ENCODE results near the gene OGFRL1. TPM values are rescaled to one million over a fixed set of nuclear protein-coding genes. Genes with fewer than 3 reads are reported as not detected.

OGFRL1 gene
- total RNA-seq, 1 experiment from 2014 or later: 10.3 TPM

DNA sequence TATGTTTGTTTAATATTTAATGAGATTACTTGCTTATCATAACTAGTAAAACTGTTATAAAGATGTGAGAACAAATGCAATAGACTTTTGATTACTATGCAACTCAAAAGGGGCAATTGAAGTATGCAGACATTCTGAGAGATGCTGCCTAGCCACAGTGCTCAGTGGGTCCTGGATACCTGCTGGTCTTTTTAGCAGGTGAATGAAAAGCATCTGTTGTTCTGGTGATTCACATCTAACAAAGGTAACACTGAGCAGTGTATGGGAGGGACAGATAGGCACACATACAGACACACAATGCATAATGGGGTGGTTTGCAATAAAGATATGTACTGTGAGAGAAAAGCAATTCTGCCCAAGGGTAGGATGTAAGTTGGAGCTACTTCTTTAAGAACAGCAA is 46.9 kb downstream of the OGFRL1 start:
- no peak for DNase-seq (ENCODE audit: low read depth, low spot score)

DNA sequence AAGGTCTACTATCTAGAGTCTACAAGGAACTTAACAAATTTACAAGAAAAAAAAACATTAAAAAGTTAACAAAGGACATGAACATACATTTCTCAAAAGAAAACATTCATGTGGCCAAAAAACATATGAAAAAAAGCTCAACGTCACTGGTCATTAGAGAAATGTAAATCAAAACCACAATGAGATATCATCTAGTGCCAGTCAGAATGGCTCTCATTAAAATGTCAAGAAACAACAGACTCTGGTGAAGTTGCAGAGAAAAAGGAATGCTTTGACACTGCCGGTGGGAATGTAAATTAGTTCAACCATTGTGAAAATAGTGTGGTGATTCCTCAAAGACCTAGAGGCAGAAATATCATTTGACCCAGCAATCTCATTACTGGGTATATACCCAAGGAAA is 48.3 kb downstream of the OGFRL1 start:
- Histone ChIP-seq H3K79me2 (ENCODE audit: insufficient read depth, low read length) (no peaks in the 10 kb centered on the region), H3K9me2 (ENCODE audit: insufficient read depth) (no peaks in the 10 kb centered on the region), H4K20me1 (ENCODE audit: insufficient read depth) (no peaks in the 10 kb centered on the region; the same call in 1 of the 2 replicates), H3K4me1 (ENCODE audit: control insufficient read depth in 1 of 2, insufficient read depth in 2 of 2, low read length in 2 of 2) (no peaks in the 10 kb centered on the region; a peak in 1 of 4 replicates), H3K4me2 (ENCODE audit: low read length) (no peak overlapping the region), H3K36me3 (ENCODE audit: control insufficient read depth in 1 of 2, insufficient read depth in 2 of 2, low read length in 2 of 2) (no peaks in the 10 kb centered on the region), H3K4me3 (replicated peaks in 1 of 2; ENCODE audit: low read depth in 1 of 2, low read length in 2 of 2) (no peak overlapping the region), H3K9me3 (ENCODE audit: control insufficient read depth in 1 of 2, insufficient read depth in 1 of 2, low read depth in 1 of 2, low read length in 2 of 2) (no peaks in the 10 kb centered on the region), H2AFZ (ENCODE audit: low read depth, low read length, poor library complexity, severe bottlenecking) (no peak overlapping the region), H3K27me3 (ENCODE audit: insufficient read depth, low read length) (no peaks in the 10 kb centered on the region; the same call in 1 of the 2 replicates), H3K9ac (ENCODE audit: low read length) (no peak overlapping the region), H3K27ac (ENCODE audit: low read depth, low read length) (no peak overlapping the region)
- ChIA-PET RAD21 (ENCODE audit: low non-redundant PET in 1 of 2, low total read pairs in 2 of 2, uncharacterized antibody in 2 of 2, unreplicated experiment in 2 of 2) (no interaction called here), POLR2A (no interaction called here), CTCF (no interaction called here)
- no TSS peak for BruUV-seq (replicated peaks)
- intact Hi-C loops (cut with micrococcal nuclease): no loop called here
- DNase-seq (ENCODE audit: low read depth, low spot score) (no peak), ATAC-seq (no peak)
- TF ChIP-seq CBX3 (IDR thresholded peaks at IDR 0.05; ENCODE audit: low read depth) (no peak), POLR2AphosphoS5 (IDR thresholded peaks at IDR 0.05; ENCODE audit: low read depth, low read length) (no peak)
- TF ChIP-seq, protein P1, sequence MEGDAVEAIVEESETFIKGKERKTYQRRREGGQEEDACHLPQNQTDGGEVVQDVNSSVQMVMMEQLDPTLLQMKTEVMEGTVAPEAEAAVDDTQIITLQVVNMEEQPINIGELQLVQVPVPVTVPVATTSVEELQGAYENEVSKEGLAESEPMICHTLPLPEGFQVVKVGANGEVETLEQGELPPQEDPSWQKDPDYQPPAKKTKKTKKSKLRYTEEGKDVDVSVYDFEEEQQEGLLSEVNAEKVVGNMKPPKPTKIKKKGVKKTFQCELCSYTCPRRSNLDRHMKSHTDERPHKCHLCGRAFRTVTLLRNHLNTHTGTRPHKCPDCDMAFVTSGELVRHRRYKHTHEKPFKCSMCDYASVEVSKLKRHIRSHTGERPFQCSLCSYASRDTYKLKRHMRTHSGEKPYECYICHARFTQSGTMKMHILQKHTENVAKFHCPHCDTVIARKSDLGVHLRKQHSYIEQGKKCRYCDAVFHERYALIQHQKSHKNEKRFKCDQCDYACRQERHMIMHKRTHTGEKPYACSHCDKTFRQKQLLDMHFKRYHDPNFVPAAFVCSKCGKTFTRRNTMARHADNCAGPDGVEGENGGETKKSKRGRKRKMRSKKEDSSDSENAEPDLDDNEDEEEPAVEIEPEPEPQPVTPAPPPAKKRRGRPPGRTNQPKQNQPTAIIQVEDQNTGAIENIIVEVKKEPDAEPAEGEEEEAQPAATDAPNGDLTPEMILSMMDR (IDR thresholded peaks at IDR 0.05 in 2 of 3, conservative IDR thresholded peaks at IDR 0.05 in 1 of 3; ENCODE audit: borderline replicate concordance in 1 of 3, insufficient read depth in 1 of 3, low read depth in 2 of 3, low read length in 2 of 3): no peak
- TF ChIP-seq, protein P2, sequence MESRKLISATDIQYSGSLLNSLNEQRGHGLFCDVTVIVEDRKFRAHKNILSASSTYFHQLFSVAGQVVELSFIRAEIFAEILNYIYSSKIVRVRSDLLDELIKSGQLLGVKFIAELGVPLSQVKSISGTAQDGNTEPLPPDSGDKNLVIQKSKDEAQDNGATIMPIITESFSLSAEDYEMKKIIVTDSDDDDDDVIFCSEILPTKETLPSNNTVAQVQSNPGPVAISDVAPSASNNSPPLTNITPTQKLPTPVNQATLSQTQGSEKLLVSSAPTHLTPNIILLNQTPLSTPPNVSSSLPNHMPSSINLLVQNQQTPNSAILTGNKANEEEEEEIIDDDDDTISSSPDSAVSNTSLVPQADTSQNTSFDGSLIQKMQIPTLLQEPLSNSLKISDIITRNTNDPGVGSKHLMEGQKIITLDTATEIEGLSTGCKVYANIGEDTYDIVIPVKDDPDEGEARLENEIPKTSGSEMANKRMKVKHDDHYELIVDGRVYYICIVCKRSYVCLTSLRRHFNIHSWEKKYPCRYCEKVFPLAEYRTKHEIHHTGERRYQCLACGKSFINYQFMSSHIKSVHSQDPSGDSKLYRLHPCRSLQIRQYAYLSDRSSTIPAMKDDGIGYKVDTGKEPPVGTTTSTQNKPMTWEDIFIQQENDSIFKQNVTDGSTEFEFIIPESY (IDR thresholded peaks at IDR 0.05; ENCODE audit: extremely low read depth, insufficient replicate concordance, low read length): no peak

More for the DNA sequence above, 46.9 kb downstream of the OGFRL1 start:
- no peak overlapping the region for H3K4me3 ChIP-seq (replicated peaks in 1 of 2; ENCODE audit: low read depth in 1 of 2, low read length in 2 of 2)
- ChIA-PET RAD21 (ENCODE audit: low non-redundant PET in 1 of 2, low total read pairs in 2 of 2, uncharacterized antibody in 2 of 2, unreplicated experiment in 2 of 2) (no interaction called here), POLR2A (no interaction called here), CTCF (no interaction called here)
- no peaks in the 10 kb centered on the region for H3K36me3 ChIP-seq (ENCODE audit: control insufficient read depth in 1 of 2, insufficient read depth in 2 of 2, low read length in 2 of 2)
- H3K4me2 ChIP-seq (ENCODE audit: low read length): no peak overlapping the region
- TF ChIP-seq TCF7L2 (IDR thresholded peaks at IDR 0.05; ENCODE audit: borderline replicate concordance, extremely low read depth, insufficient read depth, insufficient read length): no peak
- no peak for TF ChIP-seq SP1 (IDR thresholded peaks at IDR 0.05; ENCODE audit: low read depth)
- no peak for TF ChIP-seq RAD21 (IDR thresholded peaks at IDR 0.05; ENCODE audit: low read depth)
- TF ChIP-seq EZH2 (IDR thresholded peaks at IDR 0.05): no peak
- ATAC-seq: no peak
- no peaks in the 10 kb centered on the region for H3K9me2 ChIP-seq (ENCODE audit: insufficient read depth)
- no peak overlapping the region for H3K9ac ChIP-seq (ENCODE audit: low read length)
- no peaks in the 10 kb centered on the region; the same call in 1 of the 2 replicates for H3K27me3 ChIP-seq (ENCODE audit: insufficient read depth, low read length)
- H3K27ac ChIP-seq (ENCODE audit: low read depth, low read length): no peak overlapping the region
- no peaks in the 10 kb centered on the region for H4K20me1 ChIP-seq (ENCODE audit: insufficient read depth)
- intact Hi-C loops (cut with micrococcal nuclease): no loop called here
- no peak overlapping the region for H2AFZ ChIP-seq (ENCODE audit: low read depth, low read length, poor library complexity, severe bottlenecking)
- no peaks in the 10 kb centered on the region for H3K79me2 ChIP-seq (ENCODE audit: insufficient read depth, low read length)
- no TSS peak for BruUV-seq (replicated peaks)
- no peaks in the 10 kb centered on the region for H3K9me3 ChIP-seq (ENCODE audit: control insufficient read depth in 1 of 2, insufficient read depth in 1 of 2, low read depth in 1 of 2, low read length in 2 of 2)
- no peaks in the 10 kb centered on the region; a peak in 1 of 4 replicates for H3K4me1 ChIP-seq (ENCODE audit: control insufficient read depth in 1 of 2, insufficient read depth in 2 of 2, low read length in 2 of 2)

Measured in HCT116 (cell line).